Effector CD4-positive, alpha-beta T cell (primary cell): ENCODE measurements around the gene FAM177B.
"Not testable (repeated sequence)": the region's sequence is repeated elsewhere in the genome, so short reads cannot be mapped to it uniquely, and the experiment has no call there.

Experiments used
- DNase-seq: peaks from one replicate; pipeline ENCODE4 v3.0.0-alpha.2; 2020

Gene FAM177B

GRCh38 chr1:222741630-222742457, 4.8 kb downstream of the FAM177B start:
- DNase-seq = not testable (repeated sequence)

DNA sequence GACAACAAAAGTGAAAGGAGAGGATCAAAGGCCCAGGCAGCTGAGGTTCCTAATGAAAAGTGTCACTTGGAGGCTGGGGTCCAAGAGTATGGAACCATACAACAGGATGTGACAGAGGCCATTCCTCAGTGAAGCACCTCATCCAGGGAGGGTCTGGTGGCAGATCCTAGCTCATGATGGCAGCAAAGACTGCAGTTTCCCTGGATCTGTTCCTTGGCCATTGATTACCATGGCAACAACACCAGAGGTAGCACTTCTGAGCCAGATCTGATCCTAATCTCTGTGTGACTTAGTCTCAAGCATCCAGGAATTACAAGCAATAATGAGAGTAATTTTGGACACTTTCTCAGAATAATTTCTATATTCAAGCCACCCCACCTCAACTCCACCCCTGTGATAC, 12.9 kb downstream of the FAM177B start:
- DNase-seq = no peak

GRCh38 chr1:222750651-222751050, 13.6 kb downstream of the FAM177B start:
- DNase-seq = no peak

- DNase-seq = no peak
Measured at GRCh38 chr1:222751255-222751654, 14.3 kb downstream of the FAM177B start.

- no peak for DNase-seq
Measured at GRCh38 chr1:222754366-222755139, 17.6 kb downstream of the FAM177B start.

- no peak for DNase-seq
Measured at GRCh38 chr1:222757646-222758268, 20.8 kb downstream of the FAM177B start.

DNA sequence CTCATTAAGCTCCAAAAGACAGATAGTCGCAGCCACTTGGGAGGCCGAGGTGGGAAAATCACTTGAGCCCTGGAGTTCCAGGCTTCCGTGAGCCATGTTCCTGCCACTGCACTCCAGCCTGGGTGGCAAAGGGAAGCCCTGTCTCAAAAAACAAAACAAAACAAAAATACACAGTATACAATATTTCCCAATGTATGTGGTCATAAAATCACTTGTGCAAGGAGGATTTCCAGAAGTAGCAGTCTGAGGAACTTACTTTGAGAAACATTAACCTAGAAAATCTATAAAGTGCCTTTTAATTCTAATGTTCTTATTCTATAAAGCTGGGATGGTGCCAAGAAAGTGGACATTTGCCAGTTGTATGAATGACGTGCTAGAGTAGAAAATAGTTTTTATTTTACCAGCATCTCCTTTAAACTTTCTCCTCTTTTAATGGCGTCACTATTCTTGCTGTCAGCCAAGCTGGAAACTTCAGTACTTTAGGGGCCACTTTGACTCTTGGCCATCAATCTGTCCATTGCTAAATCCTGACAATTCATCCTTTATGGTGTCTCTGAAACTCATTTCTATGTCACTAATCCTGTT, 22.5 kb downstream of the FAM177B start:
- DNase-seq = no peak

- DNase-seq = no peak
Measured at GRCh38 chr1:222761083-222761482, 24.1 kb downstream of the FAM177B start.

DNA sequence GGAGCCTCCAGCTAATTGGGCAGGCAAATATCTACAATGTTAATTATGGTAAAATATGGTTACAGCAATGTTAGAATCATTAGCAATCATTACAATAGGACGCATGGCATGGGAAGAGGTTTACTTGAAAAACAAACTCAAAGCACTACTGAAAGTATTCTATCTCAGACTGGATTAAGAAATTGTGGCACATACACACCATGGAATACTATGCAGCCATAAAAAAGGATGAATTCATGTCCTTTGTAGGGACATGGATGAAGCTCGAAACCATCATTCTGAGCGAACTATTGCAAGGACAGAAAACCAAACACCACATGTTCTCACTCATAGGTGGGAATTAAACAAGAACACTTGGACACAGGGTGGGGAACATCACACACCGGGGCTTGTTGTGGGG, 25.2 kb downstream of the FAM177B start:
- DNase-seq = not testable (repeated sequence)

GRCh38 chr1:222767152-222767571, 30.2 kb downstream of the FAM177B start:
- no peak for DNase-seq

GRCh38 chr1:222768592-222768991, 31.6 kb downstream of the FAM177B start:
- no peak for DNase-seq

DNA sequence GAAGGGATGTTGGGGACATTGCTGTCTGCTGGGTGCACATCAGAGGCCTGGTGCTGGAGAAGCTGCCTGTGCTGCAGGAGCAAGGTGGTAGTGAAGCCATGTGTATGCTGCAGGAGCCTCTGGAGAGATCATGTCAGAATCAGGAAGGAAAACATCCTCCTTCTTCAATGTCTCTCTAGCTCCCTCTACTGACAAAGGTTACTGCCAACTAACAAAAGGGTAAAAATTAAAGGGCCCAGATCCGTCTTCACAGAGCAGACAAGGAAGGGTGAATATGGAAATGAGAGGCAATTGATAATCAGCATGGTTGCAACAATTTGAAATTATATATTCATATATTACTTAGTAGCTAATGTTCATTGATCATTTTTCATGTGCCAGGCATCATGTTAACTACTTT, 32.2 kb downstream of the FAM177B start:
- no peak for DNase-seq

GRCh38 chr1:222769971-222770620, 33.1 kb downstream of the FAM177B start:
- no peak for DNase-seq

- DNase-seq = no peak
Measured at GRCh38 chr1:222772996-222773379, 36.0 kb downstream of the FAM177B start.

DNA sequence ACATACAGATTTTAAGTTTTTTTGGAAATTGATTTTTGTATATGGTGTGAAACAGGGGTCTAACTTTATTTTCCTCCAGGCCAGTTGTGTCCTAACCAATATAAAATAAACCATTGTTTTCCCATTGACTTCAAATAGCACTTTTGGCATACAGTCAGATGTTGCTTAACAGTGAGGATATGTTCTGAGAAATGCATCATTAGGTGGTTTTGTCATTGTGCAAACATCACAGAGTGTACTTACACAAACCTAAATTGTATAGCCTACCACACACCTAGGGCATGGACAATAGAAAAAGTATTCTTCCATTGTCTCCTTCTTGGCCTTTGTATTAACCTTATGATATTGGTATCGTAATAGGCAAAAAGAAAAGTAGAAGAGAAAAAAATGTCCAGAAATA, 40.5 kb downstream of the FAM177B start:
- DNase-seq = no peak

DNA sequence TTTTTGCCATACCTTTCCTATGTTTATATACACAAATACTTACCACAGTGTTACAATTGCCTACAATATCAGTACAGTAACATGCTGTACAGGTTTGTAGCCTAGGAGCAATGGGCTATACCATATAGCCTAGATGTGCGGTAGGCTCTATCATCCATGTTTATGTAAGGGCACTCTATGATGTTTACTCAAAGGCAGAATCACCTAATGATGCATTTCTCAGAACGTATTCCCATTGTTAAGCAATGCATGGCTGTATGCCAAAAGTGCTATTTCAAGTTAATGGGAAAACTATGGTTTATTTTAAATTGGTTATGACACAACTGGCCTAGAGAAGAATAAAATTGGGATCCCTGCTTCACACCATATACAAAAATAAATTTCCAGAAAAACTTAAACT, 41.0 kb downstream of the FAM177B start:
- no peak for DNase-seq

DNA sequence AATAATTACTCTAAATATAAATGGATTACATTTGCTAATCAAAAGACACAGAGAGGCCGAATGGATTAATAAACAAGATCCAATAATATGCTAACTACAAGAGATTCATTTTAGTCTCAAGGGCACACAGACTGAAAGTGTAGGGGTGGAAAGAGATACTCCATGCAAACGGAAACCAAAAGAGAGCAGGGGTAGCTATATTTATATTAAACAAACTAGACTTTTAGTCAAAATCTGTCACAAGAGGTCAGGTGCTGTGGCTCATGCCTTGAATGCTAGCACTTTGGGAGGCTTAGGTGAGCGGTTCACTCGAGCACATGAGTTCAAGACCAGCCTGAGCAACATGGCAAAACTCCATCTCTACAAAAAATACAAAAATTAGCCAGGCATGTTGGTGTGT, 44.2 kb downstream of the FAM177B start:
- no peak for DNase-seq

GRCh38 chr1:222783051-222783450, 46.0 kb downstream of the FAM177B start:
- no peak for DNase-seq

DNA sequence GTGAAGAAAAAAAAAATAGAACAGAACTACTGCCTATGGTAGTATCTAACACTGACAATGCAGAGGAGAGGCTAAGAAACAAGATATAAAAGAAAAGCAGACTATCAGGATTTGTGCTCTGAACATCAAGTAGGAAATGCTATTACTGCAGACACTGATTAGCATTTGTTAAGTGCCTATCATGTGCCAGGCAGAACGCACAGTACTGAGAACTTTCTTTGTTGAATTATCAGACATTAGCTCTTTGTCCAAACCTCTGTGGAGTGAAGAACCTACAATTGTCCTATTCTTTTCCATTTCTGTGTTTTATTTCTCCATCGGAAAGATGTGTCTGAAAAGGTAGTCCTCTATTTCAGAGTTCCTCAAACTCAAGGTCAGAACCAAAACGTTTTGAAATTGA, 47.4 kb downstream of the FAM177B start:
- no peak for DNase-seq

GRCh38 chr1:222784916-222785315, 47.9 kb downstream of the FAM177B start:
- DNase-seq = no peak

- DNase-seq = no peak
Measured at GRCh38 chr1:222785529-222785928, 48.5 kb downstream of the FAM177B start.

DNA sequence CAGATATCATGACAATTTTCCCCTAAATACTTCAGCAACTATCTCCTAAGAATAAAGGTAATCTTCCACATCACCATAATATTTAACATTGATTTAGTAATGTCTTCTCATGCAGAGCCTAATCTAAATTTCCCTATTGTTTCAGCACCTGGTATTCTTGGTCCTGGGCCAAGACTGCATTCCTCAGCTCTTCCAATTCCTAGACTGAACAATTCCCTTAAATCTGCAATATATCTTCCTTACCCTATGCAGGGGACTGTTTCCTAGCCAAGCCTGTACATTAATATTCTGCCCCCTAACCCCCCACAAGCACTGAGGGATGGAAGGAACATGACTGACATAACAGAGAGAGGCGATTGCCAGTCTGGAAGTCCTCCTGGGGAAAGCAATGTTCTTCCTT, 49.1 kb downstream of the FAM177B start:
- no peak for DNase-seq

GRCh38 chr1:222787729-222788128, 50.7 kb downstream of the FAM177B start:
- DNase-seq = no peak
